MM.1S (cell line): ENCODE measurements around the gene CACHD1.

Experiments used
- EZH2 ChIP-seq: fragments of 300-600 bp; sonication (generic); optimal IDR thresholded peaks from 2 replicates; pipeline ENCODE3; 2017; ENCODE audit warnings: low read depth, mild to moderate bottlenecking, antibody characterized with exemption, low read length, mixed read lengths
- TF ChIP-seq, protein P1 (sequence below): fragments of 300-600 bp; sonication (generic); IDR thresholded peaks from 2 replicates; pipeline ENCODE4 v1.5.1; 2016; ENCODE audit warnings: antibody characterized with exemption, low read length, mixed read lengths

- TF ChIP-seq, protein P1, sequence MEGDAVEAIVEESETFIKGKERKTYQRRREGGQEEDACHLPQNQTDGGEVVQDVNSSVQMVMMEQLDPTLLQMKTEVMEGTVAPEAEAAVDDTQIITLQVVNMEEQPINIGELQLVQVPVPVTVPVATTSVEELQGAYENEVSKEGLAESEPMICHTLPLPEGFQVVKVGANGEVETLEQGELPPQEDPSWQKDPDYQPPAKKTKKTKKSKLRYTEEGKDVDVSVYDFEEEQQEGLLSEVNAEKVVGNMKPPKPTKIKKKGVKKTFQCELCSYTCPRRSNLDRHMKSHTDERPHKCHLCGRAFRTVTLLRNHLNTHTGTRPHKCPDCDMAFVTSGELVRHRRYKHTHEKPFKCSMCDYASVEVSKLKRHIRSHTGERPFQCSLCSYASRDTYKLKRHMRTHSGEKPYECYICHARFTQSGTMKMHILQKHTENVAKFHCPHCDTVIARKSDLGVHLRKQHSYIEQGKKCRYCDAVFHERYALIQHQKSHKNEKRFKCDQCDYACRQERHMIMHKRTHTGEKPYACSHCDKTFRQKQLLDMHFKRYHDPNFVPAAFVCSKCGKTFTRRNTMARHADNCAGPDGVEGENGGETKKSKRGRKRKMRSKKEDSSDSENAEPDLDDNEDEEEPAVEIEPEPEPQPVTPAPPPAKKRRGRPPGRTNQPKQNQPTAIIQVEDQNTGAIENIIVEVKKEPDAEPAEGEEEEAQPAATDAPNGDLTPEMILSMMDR, result no peak
- TF ChIP-seq EZH2, result no peak
These were observed 54.7 kb downstream of the CACHD1 start for GRCh38 chr1:64524614-64525013.
